ENCODE results near the gene CHST15.

Gene CHST15

DNA sequence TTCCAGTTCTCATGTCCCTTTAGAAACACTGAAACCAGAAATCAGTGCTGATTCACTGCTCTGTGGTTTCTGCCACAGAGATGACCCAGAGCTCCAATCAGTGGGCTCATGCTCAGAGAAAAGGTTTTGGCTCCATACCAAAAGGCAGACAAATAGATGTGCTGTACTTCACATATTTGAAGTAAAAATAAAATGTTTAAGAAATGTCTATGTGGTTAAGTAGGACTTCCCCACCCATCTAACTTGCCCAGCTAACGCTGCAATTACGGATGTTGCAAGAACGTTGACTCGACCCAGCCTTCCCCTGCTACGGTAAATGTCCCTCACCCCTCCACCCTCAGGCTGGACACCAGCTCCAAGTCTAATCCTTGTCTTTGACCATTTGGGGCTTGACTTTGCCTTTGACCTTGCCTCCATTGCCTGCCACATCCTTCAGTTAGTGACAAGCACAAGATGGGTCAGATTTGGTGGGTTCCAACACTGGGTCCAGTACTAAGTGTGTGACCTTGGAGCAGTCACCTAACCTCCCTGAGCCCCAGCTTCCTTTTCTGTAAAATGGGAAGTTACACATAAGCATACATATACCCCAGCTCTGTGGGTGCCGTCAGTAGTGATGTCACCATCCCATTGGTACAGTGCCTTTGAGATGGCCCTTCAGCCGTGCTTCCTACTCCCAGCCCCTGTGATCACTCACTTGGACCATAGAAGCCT is 95.8 kb downstream of the CHST15 start:
- no peak for DNase-seq (ENCODE audit: low spot score)

DNA sequence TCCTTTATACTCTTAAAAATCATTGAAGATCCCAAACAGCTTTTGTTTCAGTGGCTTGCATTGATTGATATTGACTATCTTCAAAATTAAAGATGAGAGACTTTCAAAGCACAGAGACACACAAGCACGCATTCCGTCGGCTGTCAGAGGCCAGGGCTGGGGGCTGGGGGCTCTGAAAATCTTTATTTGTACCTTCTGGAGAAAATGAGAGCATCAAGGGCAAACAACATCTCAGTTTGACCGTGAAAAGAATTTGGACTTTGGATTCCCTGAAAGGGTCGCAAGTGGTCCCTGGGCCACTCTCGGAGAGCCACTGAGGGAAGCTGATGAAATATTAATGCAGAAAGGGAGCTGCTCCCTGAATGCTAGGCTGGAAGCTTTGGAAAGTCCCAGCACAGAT is 96.4 kb downstream of the CHST15 start:
- no peak for DNase-seq (ENCODE audit: low spot score)

DNA sequence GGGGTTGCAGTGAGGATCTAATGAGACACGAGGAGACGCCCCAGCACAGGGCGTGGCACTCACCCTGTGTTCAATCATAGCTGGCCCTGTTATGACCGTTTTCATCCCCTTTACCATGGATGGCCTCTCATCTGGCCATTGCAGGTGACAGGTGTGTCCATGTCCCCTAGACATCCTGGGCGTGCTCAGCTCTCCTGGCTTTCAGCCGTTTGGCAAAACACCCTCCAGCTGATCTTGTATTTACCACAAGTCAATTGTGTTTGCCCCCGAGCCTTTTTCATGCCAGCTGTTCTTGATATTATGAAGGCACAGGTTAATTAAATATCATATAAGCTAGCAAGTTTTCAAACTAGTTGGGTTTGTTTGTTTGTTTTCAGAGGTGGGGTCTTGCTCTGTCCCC is 97.1 kb downstream of the CHST15 start:
- no peak for DNase-seq (ENCODE audit: low spot score)

DNA sequence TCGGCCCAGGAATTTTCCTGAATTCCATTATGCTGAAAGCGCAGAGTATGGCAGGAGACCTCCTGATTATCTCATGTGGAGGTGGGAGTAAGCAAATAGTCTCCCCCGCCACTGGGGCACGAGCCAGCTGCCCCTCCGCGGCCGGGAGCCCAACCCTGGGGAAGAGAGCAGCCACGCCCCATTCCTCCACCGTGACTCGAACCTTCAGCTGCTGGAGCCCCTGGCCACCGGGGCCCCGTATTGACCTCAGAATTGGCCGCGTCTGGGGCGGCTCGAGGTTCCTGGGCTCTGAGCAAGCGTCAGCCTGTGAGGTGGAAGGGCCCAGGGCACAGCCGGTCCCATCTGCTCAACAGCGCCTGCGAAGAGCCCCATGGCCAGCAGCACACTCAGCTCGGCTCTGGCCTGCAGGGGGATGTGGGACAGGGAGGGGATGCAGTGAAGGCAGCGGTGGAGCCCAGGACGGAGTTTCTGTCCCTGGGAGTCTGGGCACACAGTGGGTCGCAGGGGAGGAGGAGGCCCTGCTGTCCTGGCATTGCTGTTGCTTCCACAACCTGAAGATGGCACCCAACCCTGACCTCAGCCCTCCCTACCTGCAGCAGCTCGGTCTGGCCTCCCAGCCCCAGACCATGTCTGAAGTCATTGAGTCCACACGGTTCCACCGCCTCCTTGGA is 97.8 kb downstream of the CHST15 start:
- DNase-seq (ENCODE audit: low spot score) = peak; percentile 85

DNA sequence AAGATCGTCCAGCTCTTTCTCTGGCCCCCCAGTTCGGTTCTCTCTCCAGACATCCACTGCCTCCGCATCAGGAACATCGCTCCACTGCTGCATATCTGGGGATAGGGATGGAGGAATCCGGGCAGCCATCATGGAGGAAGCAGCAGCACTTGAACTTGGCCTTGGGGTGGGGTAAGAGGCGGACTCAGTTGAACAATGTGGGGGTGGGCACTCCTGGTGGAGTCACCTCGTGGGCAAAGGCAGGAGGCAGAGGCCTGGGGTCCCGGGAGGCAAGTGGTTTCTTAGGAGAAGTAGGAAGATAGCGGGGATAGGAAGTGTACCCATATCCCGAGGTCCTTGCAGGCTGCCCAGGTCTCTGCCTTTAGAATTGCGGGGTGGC is 98.3 kb downstream of the CHST15 start:
- DNase-seq (ENCODE audit: low spot score) = peak; percentile 39

DNA sequence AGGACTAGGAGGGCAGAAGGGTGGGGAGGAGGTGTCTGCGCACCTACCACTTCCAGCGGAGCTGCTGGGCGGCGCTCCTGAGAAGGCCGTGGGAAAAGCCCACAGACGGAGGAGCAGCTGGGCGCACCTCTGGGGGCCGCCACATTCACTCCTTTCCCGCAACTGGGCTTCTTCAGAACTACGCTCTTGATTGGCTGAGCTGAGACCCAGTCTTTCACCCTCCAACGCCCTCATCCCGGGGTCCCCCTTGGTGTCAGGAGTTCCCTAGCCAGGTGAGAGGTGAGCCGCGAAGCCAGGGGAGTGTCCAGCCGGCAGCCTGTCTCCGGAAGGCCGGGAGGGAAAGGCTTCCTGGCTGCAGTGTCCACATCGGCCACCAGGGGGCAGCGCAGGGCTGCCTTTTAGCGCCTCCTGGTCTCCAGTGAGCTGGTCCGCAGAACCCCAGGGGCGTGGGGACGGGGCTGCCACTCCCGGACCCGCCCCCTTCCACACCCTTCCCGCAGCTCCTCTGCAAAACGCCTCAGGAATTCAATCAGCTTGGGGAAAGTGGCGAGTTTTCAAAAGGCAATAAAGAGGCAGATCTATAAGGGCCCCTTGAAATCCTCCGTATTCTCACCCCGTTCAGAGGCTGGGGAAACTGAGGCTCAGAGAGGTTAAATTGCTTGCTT is 98.8 kb downstream of the CHST15 start:
- peak; percentile 92 for DNase-seq (ENCODE audit: low spot score)

DNA sequence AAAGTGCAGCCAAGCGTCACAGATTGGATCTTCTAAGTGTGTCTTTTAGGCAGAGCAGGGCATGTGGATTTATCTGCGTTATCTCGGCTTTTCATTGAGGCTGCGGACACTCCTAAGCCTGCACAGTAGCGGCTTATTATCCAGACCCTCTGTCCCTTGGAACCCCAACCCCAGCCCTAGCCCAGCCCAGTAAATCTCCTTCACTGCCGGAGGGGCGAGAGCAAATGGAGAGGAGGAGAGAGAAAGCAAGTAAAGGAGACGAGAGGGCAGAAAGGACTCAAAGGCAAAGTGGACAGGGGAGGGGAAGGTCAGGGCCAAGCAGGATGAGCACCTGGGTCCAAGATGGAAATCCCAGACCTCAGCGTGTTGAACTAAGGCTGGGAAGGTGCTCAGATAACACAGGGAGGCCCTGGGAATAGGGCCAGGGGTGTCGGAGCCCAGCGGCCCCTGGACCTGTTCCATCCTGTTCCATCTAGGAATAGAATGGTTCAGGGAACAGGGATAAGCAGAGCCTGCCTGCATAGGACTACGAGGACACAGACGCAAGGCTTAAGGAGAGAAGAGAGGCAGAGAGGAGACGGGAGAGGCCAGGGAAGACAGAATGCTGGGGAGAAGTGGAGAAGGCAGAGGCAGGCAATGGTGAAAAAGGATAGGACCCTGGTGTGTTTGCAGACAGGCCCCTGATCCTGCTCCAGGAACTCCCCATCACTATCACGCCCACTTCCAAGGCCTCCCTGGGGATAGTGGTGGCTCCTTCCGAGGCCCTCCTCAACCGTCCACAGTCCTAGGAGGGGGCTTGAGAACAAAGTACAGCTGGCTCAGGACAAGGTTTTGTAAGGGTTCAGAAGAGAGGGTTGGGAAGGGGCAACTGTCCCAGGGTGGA is 99.6 kb downstream of the CHST15 start:
- DNase-seq (ENCODE audit: low spot score) = no peak

DNA sequence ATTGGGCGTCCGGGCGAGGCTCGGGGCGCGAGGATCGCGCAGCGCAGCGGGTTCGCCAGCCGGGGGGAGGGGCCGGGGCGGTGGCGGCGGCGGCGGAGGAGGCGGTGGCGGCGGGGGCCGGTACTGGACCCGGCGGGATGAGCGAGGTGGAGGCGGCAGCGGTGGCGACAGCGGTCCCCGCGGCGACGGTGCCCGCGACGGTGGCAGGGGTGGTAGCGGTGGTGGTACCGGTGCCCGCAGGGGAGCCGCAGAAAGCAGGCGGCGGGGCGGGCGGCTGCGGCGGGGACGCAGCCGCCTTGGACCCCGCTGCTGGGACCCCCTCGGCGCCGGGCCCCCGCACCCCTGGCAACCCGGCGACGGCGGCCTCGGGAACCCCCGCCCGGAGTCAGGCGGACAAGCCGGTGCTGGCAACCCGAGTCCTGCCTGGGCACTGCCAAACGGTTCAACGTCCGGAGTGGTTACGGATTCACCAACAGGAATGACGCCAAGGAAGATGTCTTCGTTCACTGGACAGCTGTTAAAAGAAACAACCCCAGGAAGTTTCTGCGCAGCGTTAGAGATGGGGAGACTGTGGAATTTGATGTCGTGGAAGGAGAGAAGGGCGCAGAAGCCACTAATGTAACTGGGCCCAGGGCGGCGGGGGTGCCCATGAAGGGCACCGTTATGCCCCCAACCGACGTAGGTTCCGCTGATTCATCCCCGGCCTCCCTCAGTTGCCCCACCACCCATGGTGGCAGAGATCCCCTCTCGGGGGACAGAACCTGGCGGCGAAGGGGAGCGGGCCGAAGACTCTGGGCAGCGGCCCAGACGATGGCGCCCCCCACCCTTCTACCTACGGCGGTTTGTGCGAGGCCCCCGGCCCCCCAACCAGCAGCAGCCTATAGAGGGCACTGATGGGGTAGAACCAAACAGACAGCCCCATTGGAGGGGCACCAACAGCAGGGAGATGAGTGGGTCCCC is 101.5 kb downstream of the CHST15 start:
- no peak for DNase-seq (ENCODE audit: low spot score)

DNA sequence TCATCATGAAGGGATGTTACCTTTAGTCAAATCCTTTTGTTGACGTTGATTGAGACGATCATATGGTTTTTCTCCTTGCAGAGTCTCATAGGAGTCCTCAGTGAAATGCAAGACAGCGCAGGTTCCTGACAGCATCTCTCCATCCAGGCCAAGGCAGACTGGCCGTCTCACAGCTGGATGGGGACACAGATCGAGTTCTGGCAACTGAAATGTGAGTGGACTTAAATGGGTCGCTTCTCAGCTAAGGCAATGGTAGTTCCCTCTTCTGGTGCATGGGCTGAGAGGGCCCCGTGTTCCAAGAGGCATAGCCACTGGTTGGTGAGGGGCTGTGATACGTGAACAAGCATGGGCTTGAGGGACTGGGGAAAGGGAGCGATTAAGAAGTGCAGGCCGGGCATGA is 102.5 kb downstream of the CHST15 start:
- no peak for DNase-seq (ENCODE audit: low spot score)

DNA sequence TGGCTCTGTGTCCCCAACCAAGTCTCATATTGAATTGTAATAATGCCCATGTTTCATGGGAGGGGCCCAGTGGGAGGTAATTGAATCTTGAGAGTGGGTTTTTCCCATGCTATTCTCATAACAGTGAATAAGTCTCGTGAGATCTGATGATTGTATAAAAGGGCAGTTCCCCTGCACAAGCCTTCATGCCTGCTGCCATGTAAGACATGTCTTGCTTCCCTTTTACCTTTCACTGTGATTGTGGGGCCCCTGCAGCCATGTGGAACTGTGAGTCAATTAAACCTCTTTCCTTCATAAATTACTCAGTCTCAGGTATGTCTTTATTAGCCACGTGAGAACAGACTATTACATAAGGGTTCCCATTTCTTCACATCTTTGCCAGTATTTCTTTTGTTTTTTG is 104.7 kb downstream of the CHST15 start:
- no peak for DNase-seq (ENCODE audit: low spot score)

DNA sequence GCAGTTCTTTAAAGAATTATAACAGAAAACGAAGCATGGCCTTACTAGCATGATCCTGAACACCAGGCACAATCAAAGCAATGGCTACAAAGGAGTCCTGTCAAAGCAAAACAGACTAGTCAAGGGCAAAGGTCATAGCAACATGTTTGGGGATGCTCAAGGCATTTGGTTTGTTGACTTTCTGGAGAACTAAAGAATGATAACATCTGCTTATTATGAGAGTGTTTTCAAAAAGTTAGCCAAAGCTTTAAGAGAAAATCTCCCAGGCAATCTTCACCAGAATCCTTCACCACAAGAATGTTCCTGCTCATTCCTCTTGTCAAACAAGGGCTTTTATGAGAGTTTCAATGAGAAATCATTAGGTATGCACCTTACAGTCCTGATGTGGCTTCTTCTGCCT is 106.7 kb downstream of the CHST15 start:
- DNase-seq (ENCODE audit: low spot score) = no peak

DNA sequence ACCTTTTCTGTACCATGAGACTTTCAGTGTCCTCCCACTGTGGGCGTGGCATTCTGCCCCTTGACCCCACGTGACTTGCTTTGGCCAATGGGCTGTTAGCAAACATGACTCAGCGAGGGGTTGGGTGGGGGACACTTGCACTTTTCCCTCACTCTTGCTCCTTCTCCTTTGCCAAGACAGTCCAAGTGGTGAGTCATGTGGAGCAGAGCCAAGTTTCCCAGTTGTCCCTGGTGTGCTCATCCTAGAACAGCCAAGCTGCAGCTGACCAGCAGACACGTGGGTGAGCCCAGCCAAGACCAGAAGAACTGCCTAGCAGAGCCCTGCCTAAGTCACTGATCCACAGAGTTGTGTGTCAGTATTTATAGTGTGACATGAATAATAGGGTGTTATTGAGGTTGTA is 119.0 kb downstream of the CHST15 start:
- DNase-seq (ENCODE audit: low spot score) = no peak

DNA sequence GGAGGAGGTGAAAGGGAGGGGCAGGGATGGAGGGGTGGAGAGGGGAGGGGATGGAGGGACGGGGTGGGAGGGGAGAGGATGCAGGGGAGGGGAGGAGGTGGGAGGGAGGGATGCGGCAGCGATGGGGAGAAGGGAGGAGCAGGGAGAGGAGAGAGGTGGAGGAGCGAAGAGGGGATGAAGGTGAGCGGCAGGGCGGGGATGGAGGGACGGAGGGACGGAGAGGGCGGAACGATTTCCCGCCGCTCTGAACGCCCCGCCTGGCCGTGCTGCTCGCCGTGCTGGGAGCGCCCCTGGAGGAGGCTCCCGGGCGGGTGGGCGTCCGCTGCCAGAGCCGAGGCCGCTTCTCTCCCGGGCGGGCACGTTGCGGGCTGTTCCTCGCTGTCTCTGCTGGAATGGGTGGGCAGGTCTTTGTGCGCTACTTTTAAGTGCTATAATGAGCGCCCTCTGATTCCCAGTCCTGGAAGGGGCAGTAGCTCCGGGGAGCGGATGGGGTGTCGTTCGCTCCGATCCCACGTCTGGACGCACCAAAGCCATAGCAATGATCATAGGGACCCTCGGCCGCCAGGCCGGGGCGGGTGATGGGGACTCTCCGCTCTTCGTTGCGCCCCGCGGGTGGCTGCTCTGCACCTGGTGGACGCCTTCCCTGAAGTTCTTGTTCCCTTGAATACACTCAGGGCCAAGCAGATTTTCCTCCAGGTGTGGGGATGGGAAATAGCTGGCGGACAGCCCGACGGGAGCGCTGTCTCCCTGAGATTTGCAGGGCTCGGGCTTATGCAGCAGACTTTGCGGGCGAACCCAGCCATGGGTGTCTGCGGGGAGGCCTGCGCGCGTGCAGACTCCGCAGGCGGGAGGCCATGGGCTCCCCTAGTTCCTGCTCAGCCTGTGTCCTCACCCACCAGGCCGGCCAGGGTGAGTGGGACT is 120.7 kb downstream of the CHST15 start:
- DNase-seq (ENCODE audit: low spot score) = no peak

DNA sequence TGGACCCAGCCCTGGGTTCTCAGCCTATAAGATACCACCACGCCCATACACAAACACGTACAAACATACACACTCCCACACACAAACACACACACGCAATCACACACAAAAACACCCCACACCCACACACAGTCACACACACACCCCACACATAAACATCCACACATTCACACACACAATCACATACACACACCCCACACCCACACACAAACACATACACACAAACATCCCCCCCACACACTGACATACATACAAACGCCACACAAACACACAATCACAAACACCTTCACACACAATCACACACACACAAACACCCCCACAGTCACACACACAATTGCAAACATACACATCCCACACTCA is 122.5 kb downstream of the CHST15 start:
- no peak for DNase-seq (ENCODE audit: low spot score)

DNA sequence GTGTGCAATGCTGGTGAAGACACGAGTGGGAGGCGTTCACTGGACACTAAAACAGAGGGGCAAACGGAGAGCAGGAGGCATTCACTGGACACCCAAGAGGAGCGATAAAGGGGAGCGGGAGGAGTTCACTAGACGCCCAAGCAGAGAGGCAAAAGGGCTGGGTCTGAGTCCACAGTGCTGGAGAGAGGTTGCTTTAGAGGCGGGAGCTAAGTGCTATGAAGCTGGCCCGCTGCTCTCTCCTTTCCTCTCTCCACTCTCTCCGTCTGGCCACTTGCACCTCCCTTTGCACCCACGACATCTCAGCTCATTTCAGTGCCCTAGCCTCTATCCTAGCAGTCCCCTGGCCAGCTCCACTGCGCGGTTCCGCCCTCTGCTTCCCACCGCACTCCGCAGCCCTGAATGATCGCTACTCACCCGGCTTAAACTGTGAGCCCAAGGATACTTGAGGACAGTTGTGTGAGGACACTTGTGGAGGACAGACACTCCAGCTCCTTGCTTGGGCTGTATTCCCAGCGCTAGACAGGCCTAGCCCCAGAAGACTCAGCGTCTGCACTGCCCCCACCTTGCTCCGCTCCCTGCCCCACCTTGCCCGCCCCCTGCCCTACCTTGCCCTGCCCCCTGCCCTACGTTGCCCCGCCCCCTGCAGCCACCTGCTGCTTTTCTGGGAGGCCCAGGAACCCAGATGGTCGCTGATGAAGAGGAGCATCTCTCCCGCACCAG is 123.0 kb downstream of the CHST15 start:
- no peak for DNase-seq (ENCODE audit: low spot score)

DNA sequence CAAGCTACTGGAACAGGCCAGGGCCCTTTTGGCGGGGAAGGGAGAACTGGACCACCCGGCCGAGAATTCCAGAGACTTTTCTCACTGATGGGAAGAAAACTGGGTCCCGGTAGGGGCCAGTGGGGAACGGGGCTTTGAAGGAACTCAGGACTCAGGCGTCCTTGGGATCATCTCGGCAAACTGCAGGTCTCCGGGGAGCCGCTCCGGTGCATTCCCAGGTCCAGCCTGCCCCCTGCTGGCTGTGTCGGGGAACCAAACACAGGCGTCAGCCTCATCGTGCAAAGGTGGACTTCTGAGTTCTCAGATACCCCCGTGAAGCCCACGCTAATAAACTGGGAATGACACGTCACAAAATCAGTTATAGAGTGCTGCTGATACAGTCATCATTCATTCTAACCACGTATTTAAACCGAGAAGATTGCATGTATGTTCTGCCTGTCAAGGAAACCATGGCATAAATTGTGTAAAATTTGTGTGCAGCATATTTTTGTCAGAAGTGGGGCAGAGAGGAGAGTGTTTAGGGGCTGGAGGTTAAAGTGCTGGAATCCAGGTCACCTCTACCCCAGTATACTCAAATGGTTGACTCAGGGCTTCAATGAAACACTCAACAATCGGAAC is 125.7 kb downstream of the CHST15 start:
- DNase-seq (ENCODE audit: low spot score) = peak; percentile 88

DNA sequence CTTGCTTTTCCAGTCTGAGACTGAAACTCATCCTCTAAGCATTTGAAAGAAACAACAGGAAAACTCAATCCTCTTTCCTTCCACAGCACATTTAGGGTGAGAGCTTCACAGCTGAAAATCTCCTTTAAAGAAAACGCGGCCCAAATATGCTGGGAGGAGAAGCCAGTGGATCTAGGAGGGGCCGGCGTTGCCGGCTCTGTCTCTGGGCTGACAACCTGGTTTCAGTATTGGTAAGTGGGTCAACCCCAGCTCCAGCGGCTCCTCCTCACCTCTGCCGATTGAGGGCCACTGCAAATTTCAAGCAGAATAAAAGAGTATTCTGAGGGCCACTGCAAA is 126.5 kb downstream of the CHST15 start:
- DNase-seq (ENCODE audit: low spot score) = no peak

DNA sequence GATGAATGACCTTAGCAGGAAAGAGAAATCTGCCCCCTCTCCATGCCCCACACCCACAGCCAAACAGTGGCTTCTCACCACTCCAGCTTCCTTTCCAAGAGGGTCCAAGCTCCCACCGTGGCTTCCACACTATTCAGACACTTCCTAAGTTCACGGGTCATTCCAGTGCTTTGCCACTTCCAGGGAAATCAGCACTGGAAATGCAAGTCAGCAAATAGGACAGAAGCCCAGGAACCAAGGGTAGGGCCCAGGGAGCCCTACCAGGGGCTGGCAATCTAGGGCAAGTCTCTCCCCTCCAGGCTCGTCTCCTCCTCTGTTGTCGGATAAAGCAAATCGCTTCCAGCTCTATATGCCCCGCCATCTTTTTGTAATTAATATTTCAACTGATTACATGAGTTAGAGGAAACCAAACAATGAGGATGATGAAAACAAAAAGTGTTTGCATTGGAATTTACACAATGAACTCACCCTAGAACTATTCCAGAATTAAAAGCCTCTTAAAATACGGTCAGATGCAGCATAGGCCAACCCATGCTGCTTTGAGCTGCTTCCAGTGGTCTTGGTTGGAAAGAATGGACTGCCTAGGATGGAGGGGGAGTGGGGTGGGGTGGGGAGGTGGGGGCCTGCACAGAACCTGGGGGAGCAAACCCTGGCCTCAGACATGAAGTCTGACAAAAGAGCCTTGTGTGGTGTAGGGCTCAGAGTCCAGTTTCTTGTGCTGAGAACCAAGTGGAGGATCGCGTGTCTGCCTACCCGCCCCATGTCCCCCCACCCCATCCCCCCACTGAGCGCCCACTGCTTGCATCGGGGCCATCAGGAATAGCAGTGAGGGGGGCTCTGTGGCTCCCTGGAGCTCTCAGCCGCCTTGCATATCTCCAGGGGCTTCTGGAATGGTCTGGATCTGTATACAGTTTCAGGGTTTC is 127.2 kb downstream of the CHST15 start:
- DNase-seq (ENCODE audit: low spot score) = no peak
